Loucy (cell line): ENCODE results near the gene RAB35.
A peak's percentile ranks its signal among the peaks of the same experiment; 100 is the strongest.

Experiments used
- H2AFZ ChIP-seq: fragments of 200-600 bp; sonication (generic); 2 replicates; pipeline ENCODE4 v1.6.0; 2016; ENCODE audit warnings: antibody characterized with exemption, mild to moderate bottlenecking, low read length, moderate library complexity
- H3F3A ChIP-seq: fragments of 200-600 bp; 2 replicates; pipeline ENCODE4 v1.6.0; 2016; ENCODE audit warnings: antibody characterized with exemption, low read depth, mild to moderate bottlenecking
- H3K27me3 ChIP-seq: fragments of 200-600 bp; sonication (generic); 2 replicates; pipeline ENCODE4 v1.6.1; 2014; ENCODE audit warnings: low read length, mild to moderate bottlenecking; ENCODE audit not compliant: insufficient read depth, poor library complexity, severe bottlenecking
- H3K36me3 ChIP-seq: fragments of 200-600 bp; sonication (generic); 2 replicates; pipeline ENCODE4 v1.6.1; 2016; ENCODE audit warnings: low read length; ENCODE audit not compliant: insufficient read depth
- H3K4me1 ChIP-seq: fragments of 200-600 bp; sonication (generic); 2 replicates; pipeline ENCODE4 v1.5.1; 2014; ENCODE audit warnings: low read length, mild to moderate bottlenecking; ENCODE audit not compliant: insufficient read depth, poor library complexity, severe bottlenecking
- H3K4me2 ChIP-seq: fragments of 200-600 bp; sonication (generic); 2 replicates; pipeline ENCODE4 v1.6.0; 2014; ENCODE audit warnings: antibody characterized with exemption, low read length, low read depth, mild to moderate bottlenecking; ENCODE audit not compliant: poor library complexity, severe bottlenecking
- H3K4me3 ChIP-seq: fragments of 200-600 bp; sonication (generic); 2 replicates; pipeline ENCODE4 v1.5.1; 2014; ENCODE audit warnings: low read length, mild to moderate bottlenecking, mixed read lengths; ENCODE audit not compliant: poor library complexity, severe bottlenecking
- H3K79me2 ChIP-seq: fragments of 200-600 bp; sonication (generic); 2 replicates; pipeline ENCODE4 v1.6.1; 2014; ENCODE audit warnings: low read length; ENCODE audit not compliant: insufficient read depth
- H3K9ac ChIP-seq: fragments of 200-600 bp; sonication (generic); 2 replicates; pipeline ENCODE4 v1.6.0; 2014; ENCODE audit warnings: mild to moderate bottlenecking, low read depth, low read length, moderate library complexity; ENCODE audit not compliant: poor library complexity, severe bottlenecking
- H3K9me2 ChIP-seq: fragments of 200-600 bp; sonication (generic); replicated peaks from 2 replicates; pipeline ENCODE4 v1.6.1; 2016; ENCODE audit warnings: low read depth, low read length, mixed read lengths
- H3K9me3 ChIP-seq: fragments of 200-600 bp; sonication (generic); 2 replicates; pipeline ENCODE4 v1.6.1; 2014; ENCODE audit warnings: mild to moderate bottlenecking, antibody characterized with exemption, low read length, low read depth; ENCODE audit not compliant: insufficient read depth
- H4K20me1 ChIP-seq: fragments of 200-600 bp; sonication (generic); 2 replicates; pipeline ENCODE4 v1.6.0; 2014; ENCODE audit warnings: antibody characterized with exemption, low read length, mild to moderate bottlenecking; ENCODE audit not compliant: insufficient read depth, poor library complexity, severe bottlenecking
- EZH2phosphoT487 ChIP-seq: fragments of 200-600 bp; IDR thresholded peaks from 2 replicates; pipeline ENCODE4 v1.6.1; 2018; ENCODE audit warnings: antibody characterized with exemption, mild to moderate bottlenecking, moderate library complexity, borderline replicate concordance
- TF ChIP-seq, protein P1 (sequence below): fragments of 200-600 bp; sonication (generic); conservative IDR thresholded peaks from 2 replicates; pipeline ENCODE4 v1.5.1; 2014; ENCODE audit warnings: mild to moderate bottlenecking, antibody characterized with exemption, low read length

RAB35 gene

DNA sequence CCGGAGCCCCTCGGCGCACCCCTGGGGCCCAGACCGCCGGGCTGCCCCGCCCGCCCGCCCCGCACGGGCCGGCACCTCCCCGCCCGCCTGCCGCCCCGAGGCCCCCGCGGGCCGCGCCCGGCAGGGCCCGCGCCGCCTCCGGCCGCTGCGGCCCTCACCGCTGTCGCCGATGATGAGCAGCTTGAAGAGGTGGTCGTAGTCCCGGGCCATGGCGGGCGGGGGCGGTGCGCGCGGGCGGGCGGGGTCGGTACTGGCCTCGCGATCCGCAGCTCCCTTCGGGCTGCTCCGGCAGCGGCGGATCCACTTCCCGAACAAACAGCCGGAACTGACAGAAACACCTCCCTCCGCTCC lies at the start of gene RAB35:
RAB35 (minus strand) TSS at position 313 of the 351 bp plus-strand sequence; CDS start at position 210, 103 bp downstream.
- H4K20me1 ChIP-seq: peaks cover 61% of the 10 kb centered on the region
- peak within 1 kb of the TSS; percentile 96 for H3K4me2 ChIP-seq
- peaks cover 54% of the 10 kb centered on the region for H3K4me1 ChIP-seq
- H3F3A ChIP-seq: 0 out of 2 replicates have a peak, but pooled peaks cover 3% of the 10 kb centered on the region
- peak within 1 kb of the TSS; percentile 99 for H3K4me3 ChIP-seq
- H3K9me2 ChIP-seq: no peaks in the 10 kb centered on the region
- H2AFZ ChIP-seq: peak within 1 kb of the TSS; percentile 97
- peak within 1 kb of the TSS; percentile 94 for H3K9ac ChIP-seq
- H3K79me2 ChIP-seq: peaks cover 64% of the 10 kb centered on the region
- TF ChIP-seq, protein P1, sequence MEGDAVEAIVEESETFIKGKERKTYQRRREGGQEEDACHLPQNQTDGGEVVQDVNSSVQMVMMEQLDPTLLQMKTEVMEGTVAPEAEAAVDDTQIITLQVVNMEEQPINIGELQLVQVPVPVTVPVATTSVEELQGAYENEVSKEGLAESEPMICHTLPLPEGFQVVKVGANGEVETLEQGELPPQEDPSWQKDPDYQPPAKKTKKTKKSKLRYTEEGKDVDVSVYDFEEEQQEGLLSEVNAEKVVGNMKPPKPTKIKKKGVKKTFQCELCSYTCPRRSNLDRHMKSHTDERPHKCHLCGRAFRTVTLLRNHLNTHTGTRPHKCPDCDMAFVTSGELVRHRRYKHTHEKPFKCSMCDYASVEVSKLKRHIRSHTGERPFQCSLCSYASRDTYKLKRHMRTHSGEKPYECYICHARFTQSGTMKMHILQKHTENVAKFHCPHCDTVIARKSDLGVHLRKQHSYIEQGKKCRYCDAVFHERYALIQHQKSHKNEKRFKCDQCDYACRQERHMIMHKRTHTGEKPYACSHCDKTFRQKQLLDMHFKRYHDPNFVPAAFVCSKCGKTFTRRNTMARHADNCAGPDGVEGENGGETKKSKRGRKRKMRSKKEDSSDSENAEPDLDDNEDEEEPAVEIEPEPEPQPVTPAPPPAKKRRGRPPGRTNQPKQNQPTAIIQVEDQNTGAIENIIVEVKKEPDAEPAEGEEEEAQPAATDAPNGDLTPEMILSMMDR: no peak
- TF ChIP-seq EZH2phosphoT487: no peak
- H3K9me3 ChIP-seq: no peaks in the 10 kb centered on the region
- no peaks in the 10 kb centered on the region for H3K36me3 ChIP-seq
- no peaks in the 10 kb centered on the region for H3K27me3 ChIP-seq

DNA sequence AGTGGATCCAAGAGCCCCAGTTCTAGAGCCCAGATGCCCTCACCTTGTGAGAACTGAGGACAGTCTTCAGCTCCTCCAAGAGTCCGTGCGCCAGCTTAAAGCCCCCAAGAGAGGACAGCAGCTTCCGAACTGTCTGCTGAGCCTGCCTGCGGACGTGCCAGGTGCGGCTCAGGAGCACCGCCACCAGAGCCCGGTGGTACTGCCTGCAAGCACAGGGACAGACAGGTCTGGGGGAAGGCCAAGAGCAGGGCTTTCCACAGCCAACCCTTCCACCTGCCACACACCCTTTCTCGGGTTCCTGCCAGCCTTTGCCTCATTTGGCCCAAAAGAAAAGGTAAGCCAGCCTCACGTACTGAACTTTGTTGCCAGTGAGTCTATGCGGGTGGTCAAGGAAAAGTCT lies 47.7 kb upstream of the RAB35 start:
- H3K79me2 ChIP-seq: no peaks in the 10 kb centered on the region
- no peaks in the 10 kb centered on the region for H3F3A ChIP-seq
- no peaks in the 10 kb centered on the region for H3K9me2 ChIP-seq
- no peak overlapping the region for H3K9ac ChIP-seq
- H3K4me2 ChIP-seq: no peak overlapping the region
- H3K4me3 ChIP-seq: no peak overlapping the region
- H3K27me3 ChIP-seq: no peaks in the 10 kb centered on the region
- H4K20me1 ChIP-seq: no peaks in the 10 kb centered on the region
- H3K36me3 ChIP-seq: peaks cover 75% of the 10 kb centered on the region; the same call in 1 of the 2 replicates
- H3K9me3 ChIP-seq: no peaks in the 10 kb centered on the region
- H2AFZ ChIP-seq: no peak overlapping the region
- TF ChIP-seq EZH2phosphoT487: no peak
- TF ChIP-seq, protein P1: no peak
- H3K4me1 ChIP-seq: no peaks in the 10 kb centered on the region

DNA sequence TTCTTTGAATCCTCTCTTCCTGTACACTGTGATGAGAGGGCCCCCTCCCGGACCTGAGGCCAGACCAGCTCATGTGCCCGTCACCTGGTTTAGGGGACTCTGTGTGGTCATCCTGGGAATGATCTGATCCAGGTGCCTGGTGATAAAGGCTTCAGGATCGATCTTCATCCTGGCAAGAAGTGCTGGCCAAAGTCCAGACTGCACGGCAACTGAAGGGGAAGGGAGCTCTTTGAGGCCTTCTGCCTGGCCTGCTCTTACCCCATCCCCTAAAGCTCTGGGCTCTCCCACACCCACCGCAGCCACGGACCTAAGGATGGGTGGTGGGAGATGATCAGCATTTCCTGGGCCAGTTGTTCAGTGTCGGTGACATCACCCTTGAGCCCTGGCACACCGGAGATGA lies 46.2 kb upstream of the RAB35 start:
- no peaks in the 10 kb centered on the region for H3K9me3 ChIP-seq
- TF ChIP-seq, protein P1: no peak
- no peak for TF ChIP-seq EZH2phosphoT487
- no peak overlapping the region for H3K9ac ChIP-seq

More for the DNA sequence above, 46.2 kb upstream of the RAB35 start:
- H3K79me2 ChIP-seq: no peaks in the 10 kb centered on the region
- H3K4me2 ChIP-seq: no peak overlapping the region
- no peaks in the 10 kb centered on the region for H4K20me1 ChIP-seq
- H2AFZ ChIP-seq: no peak overlapping the region
- H3K4me3 ChIP-seq: no peak overlapping the region
- H3K9me2 ChIP-seq: no peaks in the 10 kb centered on the region
- no peaks in the 10 kb centered on the region for H3F3A ChIP-seq
- no peaks in the 10 kb centered on the region for H3K27me3 ChIP-seq
- no peaks in the 10 kb centered on the region for H3K4me1 ChIP-seq
- H3K36me3 ChIP-seq: peaks cover 72% of the 10 kb centered on the region; the same call in 1 of the 2 replicates
